HepG2 (cell line): ENCODE results near the gene ALG10B.

Experiments used
- HDAC2 ChIP-seq: sonication (generic); formaldehyde crosslinking; IDR thresholded peaks from 2 replicates; pipeline ENCODE4 v1.4.0; 2020; ENCODE audit warnings: missing genetic modification reagents
- KDM5A ChIP-seq: fragments of 200-600 bp; sonication (generic); IDR thresholded peaks from 2 replicates; pipeline ENCODE4 v1.7.0; 2018; ENCODE audit warnings: antibody characterized with exemption, mild to moderate bottlenecking, low read length, borderline replicate concordance
- POLR2AphosphoS5 ChIP-seq: IDR thresholded peaks from 2 replicates; pipeline ENCODE4 v1.6.1; 2012; ENCODE audit warnings: low read depth, low read length
- TRIM24 ChIP-seq: sonication (generic); formaldehyde crosslinking; IDR thresholded peaks from 2 replicates; pipeline ENCODE4 v1.8.0; 2022; ENCODE audit warnings: mild to moderate bottlenecking, missing genetic modification reagents
- ZNF678 ChIP-seq: sonication (generic); formaldehyde crosslinking; IDR thresholded peaks from 2 replicates; pipeline ENCODE4 v1.4.0; 2020; ENCODE audit warnings: mild to moderate bottlenecking, missing genetic modification reagents
- ZNF83 ChIP-seq: sonication (generic); formaldehyde crosslinking; IDR thresholded peaks from 2 replicates; pipeline ENCODE4 v1.4.0; 2020; ENCODE audit warnings: missing genetic modification reagents, mild to moderate bottlenecking, borderline replicate concordance
- TF ChIP-seq, protein P1 (sequence below): sonication (generic); formaldehyde crosslinking; IDR thresholded peaks from 2 replicates; pipeline ENCODE4 v1.5.0; 2020; ENCODE audit warnings: missing genetic modification reagents
- TF ChIP-seq, protein P2 (sequence below): sonication (generic); formaldehyde crosslinking; IDR thresholded peaks from 2 replicates; pipeline ENCODE4 v1.4.0; 2020; ENCODE audit warnings: mild to moderate bottlenecking, missing genetic modification reagents

DNA sequence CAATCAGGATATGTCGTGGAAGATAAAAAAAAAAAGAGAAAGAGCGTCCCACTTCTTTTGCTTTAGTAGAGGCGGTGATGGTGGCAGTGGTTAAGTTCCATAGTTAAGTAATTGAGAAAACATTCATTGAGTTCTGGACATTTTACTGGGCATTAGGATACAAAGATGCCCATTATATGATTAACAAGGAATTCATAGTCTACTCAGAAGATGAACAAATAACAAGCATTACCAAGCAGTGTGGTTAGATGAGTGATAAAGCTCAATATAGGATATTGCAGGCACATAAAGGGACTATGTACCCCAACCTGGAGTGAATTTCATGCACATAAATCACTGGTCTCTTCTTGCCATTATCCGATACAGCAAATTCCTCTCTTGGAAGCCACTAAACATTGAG, 53.7 kb downstream of the ALG10B start:
- TF ChIP-seq TRIM24 (no peak), ZNF83 (no peak), ZNF678 (CRISPR knock-in tag) (no peak), HDAC2 (no peak), POLR2AphosphoS5 (no peak), KDM5A (no peak)
- TF ChIP-seq, protein P1, sequence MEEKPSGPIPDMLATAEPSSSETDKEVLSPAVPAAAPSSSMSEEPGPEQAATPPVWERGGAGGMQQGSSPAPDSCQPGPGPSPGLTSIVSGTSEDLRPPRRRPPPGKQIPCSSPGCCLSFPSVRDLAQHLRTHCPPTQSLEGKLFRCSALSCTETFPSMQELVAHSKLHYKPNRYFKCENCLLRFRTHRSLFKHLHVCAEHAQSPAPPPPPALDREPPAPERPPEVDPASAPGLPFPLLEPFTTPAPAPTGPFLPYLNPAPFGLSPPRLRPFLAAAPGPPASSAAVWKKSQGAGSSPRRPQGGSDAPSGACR (CRISPR knock-in tag), result no peak
- TF ChIP-seq, protein P2, sequence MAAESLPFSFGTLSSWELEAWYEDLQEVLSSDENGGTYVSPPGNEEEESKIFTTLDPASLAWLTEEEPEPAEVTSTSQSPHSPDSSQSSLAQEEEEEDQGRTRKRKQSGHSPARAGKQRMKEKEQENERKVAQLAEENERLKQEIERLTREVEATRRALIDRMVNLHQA (CRISPR knock-in tag), result no peak
